ENCODE measurements around the gene PTPRJ.

GRCh38 chr11:48087974-48088681, 107.8 kb downstream of the PTPRJ start:
- no peak for TF ChIP-seq CTCF (IDR thresholded peaks at IDR 0.05)
- no peak for TF ChIP-seq POLR2A (IDR thresholded peaks at IDR 0.05)

Measured in sigmoid colon (tissue), 3 donors.